HEK293 (cell line): ENCODE data around the gene MYBBP1A.
A peak's percentile ranks its signal among the peaks of the same experiment; 100 is the strongest.

Experiments used
- CTCF ChIA-PET: fragments of 350-600 bp; formaldehyde crosslinking; extraction: SDS; loops from one replicate; lab custom pipeline; 2021; ENCODE audit warnings: antibody characterized with exemption; lab: Yijun Ruan, JAX
- POLR2A ChIA-PET: fragments of 300-600 bp; formaldehyde crosslinking; extraction: SDS; loops from one replicate; lab custom pipeline; 2020; ENCODE audit warnings: antibody characterized with exemption, inconsistent platforms; lab: Yijun Ruan, JAX
- H3K27ac ChIP-seq: fragments of 200-500 bp; sonication (Bioruptor generic); 2 replicates; pipeline ENCODE4 v1.5.1; 2014; ENCODE audit warnings: low read depth, low read length, control low read depth, inconsistent platforms; ENCODE audit errors: extremely low read depth
- H3K36me3 ChIP-seq, 2 experiments: fragments of 200-500 bp in 1 of 2; sonication (Bioruptor generic) in 1 of 2; 1 replicate in 1 of 2; 2 replicates in 1 of 2; pipeline ENCODE4 v1.5.1; 2014 to 2017; ENCODE audit warnings: inconsistent platforms in 2 of 2, low read length in 2 of 2; ENCODE audit not compliant: control insufficient read depth in 2 of 2, insufficient read depth in 1 of 2
- H3K4me1 ChIP-seq: fragments of 200-500 bp; sonication (Bioruptor generic); 2 replicates; pipeline ENCODE4 v1.5.1; 2014; ENCODE audit warnings: mild to moderate bottlenecking, low read length, inconsistent platforms; ENCODE audit not compliant: control insufficient read depth, insufficient read depth
- H3K4me3 ChIP-seq: 2 replicates; pipeline ENCODE4 v1.5.1; 2011; ENCODE audit warnings: low read depth, mild to moderate bottlenecking, control low read depth, low read length, moderate library complexity
- H3K9me3 ChIP-seq: fragments of 200-500 bp; sonication (Bioruptor generic); 2 replicates; pipeline ENCODE4 v1.5.1; 2014; ENCODE audit warnings: low read depth, low read length, inconsistent platforms; ENCODE audit not compliant: control insufficient read depth, insufficient read depth
- PRDM10 ChIP-seq: fragments of 450-650 bp; formaldehyde crosslinking; IDR thresholded peaks from 2 replicates; pipeline ENCODE4 v1.5.1; 2016; ENCODE audit warnings: missing biosample characterization, missing genetic modification characterization
- SP2 ChIP-seq: fragments of 450-650 bp; formaldehyde crosslinking; IDR thresholded peaks from 2 replicates; pipeline ENCODE4 v1.5.1; 2016; ENCODE audit warnings: missing biosample characterization, missing genetic modification characterization
- SP7 ChIP-seq: fragments of 450-650 bp; formaldehyde crosslinking; IDR thresholded peaks from 2 replicates; pipeline ENCODE4 v1.5.1; 2016; ENCODE audit warnings: missing biosample characterization, missing genetic modification characterization
- ZBTB48 ChIP-seq: fragments of 450-650 bp; formaldehyde crosslinking; IDR thresholded peaks from 2 replicates; pipeline ENCODE4 v1.5.1; 2016; ENCODE audit warnings: missing biosample characterization, missing genetic modification characterization
- ZFHX2 ChIP-seq: fragments of 450-650 bp; formaldehyde crosslinking; conservative IDR thresholded peaks from 2 replicates; pipeline ENCODE4 v1.5.1; 2016; ENCODE audit warnings: missing biosample characterization, missing genetic modification characterization
- ZIC2 ChIP-seq: fragments of 450-650 bp; formaldehyde crosslinking; IDR thresholded peaks from 2 replicates; pipeline ENCODE4 v1.5.1; 2016; ENCODE audit warnings: missing biosample characterization, missing genetic modification characterization
- ZNF138 ChIP-seq: fragments of 450-650 bp; formaldehyde crosslinking; IDR thresholded peaks from 2 replicates; pipeline ENCODE4 v1.5.1; 2016; ENCODE audit warnings: missing biosample characterization, missing genetic modification characterization, borderline replicate concordance
- ZNF423 ChIP-seq: fragments of 450-650 bp; formaldehyde crosslinking; IDR thresholded peaks from 2 replicates; pipeline ENCODE4 v1.5.1; 2016; ENCODE audit warnings: missing biosample characterization, missing genetic modification characterization
- ZNF596 ChIP-seq: fragments of 450-650 bp; IDR thresholded peaks from 2 replicates; pipeline ENCODE4 v1.5.0; 2018; ENCODE audit warnings: missing biosample characterization, mild to moderate bottlenecking, missing genetic modification characterization, moderate library complexity
- TF ChIP-seq, protein P1 (sequence below): fragments of 450-650 bp; formaldehyde crosslinking; IDR thresholded peaks from 2 replicates; pipeline ENCODE4 v1.5.1; 2017; ENCODE audit warnings: missing biosample characterization, missing genetic modification characterization
- TF ChIP-seq, protein P2 (sequence below): fragments of 450-650 bp; formaldehyde crosslinking; IDR thresholded peaks from 2 replicates; pipeline ENCODE4 v1.5.1; 2016; ENCODE audit warnings: missing biosample characterization, missing genetic modification characterization
- TF ChIP-seq, protein P3 (sequence below): fragments of 450-650 bp; formaldehyde crosslinking; IDR thresholded peaks from 2 replicates; pipeline ENCODE4 v1.5.1; 2016; ENCODE audit warnings: missing biosample characterization, missing genetic modification characterization
- TF ChIP-seq, protein P4 (sequence below): fragments of 450-650 bp; formaldehyde crosslinking; IDR thresholded peaks from 2 replicates; pipeline ENCODE4 v1.5.1; 2016; ENCODE audit warnings: missing biosample characterization, missing genetic modification characterization

Gene MYBBP1A

DNA sequence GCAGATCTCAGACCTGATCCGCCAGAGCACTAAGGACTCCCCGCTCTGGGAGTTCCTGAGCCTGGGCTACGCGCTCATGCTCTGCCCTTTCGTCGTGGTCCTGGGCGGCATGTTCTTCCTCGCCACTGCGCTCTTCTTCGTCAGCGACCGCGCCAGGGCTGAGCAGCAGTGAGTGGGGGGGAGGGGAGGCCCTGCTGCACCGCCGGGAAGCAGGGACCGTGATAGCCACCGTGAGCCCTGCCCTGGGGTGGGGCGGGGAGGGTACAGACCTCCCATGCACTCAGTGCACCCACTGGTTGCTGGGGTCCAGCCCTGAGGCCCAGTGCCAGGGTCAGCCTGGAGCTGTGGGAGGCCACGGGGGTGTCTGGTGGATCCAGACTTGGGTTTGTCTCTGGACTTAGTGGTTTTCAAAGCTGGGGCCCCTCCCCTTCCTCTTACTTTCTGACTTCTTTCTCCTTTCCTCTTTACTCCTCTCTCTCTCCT is 18.9 kb downstream of the MYBBP1A start:
- Histone ChIP-seq H3K4me3 (no peak overlapping the region), H3K36me3 (peaks cover 0 to 44% of the 10 kb centered on the region in 2 experiments; a peak in 2 of 3 replicates), H3K4me1 (no peaks in the 10 kb centered on the region), H3K9me3 (no peaks in the 10 kb centered on the region), H3K27ac (no peak overlapping the region)
- ChIA-PET CTCF (no interaction called here), POLR2A (interaction anchor here (1.4 to 2.6 kb wide), 3 partner anchors 7 to 20 kb away, joined by 4 to 11 read pairs (median 5); partner anchors contain the start of gene MYBBP1A)
- TF ChIP-seq, protein P1, sequence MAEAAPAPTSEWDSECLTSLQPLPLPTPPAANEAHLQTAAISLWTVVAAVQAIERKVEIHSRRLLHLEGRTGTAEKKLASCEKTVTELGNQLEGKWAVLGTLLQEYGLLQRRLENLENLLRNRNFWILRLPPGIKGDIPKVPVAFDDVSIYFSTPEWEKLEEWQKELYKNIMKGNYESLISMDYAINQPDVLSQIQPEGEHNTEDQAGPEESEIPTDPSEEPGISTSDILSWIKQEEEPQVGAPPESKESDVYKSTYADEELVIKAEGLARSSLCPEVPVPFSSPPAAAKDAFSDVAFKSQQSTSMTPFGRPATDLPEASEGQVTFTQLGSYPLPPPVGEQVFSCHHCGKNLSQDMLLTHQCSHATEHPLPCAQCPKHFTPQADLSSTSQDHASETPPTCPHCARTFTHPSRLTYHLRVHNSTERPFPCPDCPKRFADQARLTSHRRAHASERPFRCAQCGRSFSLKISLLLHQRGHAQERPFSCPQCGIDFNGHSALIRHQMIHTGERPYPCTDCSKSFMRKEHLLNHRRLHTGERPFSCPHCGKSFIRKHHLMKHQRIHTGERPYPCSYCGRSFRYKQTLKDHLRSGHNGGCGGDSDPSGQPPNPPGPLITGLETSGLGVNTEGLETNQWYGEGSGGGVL (tag by site-specific recombination): no peak
- TF ChIP-seq ZNF423 (tag by site-specific recombination): 0 out of 2 replicates have a peak, but pooled peaks have one; percentile 8
- peak; percentile 35; the same call in 1 of the 2 replicates for TF ChIP-seq ZBTB48
- TF ChIP-seq, protein P2, sequence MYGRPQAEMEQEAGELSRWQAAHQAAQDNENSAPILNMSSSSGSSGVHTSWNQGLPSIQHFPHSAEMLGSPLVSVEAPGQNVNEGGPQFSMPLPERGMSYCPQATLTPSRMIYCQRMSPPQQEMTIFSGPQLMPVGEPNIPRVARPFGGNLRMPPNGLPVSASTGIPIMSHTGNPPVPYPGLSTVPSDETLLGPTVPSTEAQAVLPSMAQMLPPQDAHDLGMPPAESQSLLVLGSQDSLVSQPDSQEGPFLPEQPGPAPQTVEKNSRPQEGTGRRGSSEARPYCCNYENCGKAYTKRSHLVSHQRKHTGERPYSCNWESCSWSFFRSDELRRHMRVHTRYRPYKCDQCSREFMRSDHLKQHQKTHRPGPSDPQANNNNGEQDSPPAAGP (tag by site-specific recombination): no peak
- no peak for TF ChIP-seq SP7 (tag by site-specific recombination)

DNA sequence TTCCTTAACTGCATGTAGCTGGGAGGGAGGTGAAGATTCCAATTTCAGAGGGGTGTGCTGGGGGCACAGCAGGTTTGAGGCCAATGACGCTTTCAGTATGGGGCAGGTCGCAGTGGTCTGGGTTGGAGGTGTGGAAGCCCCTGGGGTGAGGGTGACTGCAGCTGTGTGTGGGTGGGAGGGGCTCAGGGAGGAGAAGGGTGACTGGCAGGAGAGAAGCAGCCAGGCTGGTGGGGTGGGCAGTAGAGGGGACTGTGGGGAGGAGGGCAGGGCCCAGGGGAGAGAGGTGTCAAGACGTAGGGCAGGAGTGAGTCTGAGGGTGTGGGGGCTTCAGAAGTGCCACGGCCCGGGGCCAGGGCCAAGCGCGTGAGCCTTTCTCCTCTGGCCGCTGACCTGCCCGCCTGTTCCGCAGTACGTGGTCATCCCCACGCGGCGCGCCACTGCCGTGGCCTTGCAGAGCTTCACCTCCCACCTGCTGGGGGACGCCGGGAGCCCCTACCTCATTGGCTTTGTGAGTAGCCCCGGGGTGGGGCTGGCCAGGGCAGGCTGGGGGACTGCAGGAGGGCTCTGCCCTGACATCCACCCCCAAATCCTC is 19.4 kb downstream of the MYBBP1A start:
- no peak overlapping the region for H3K4me3 ChIP-seq
- POLR2A ChIA-PET: interaction anchor here (0.7 to 2.6 kb wide), 4 partner anchors 8 to 68 kb away, joined by 5 to 11 read pairs (median 7); partner anchors contain the start of gene MYBBP1A
- H3K27ac ChIP-seq: no peak overlapping the region

More for the DNA sequence above, 19.4 kb downstream of the MYBBP1A start:
- H3K9me3 ChIP-seq: no peaks in the 10 kb centered on the region
- no peaks in the 10 kb centered on the region for H3K4me1 ChIP-seq
- TF ChIP-seq ZIC2: peak; percentile 39
- peak; percentile 8; the same call in 1 of the 2 replicates for TF ChIP-seq SP2
- TF ChIP-seq ZFHX2 (tag by site-specific recombination): peak; percentile 46; the same call in 1 of the 2 replicates
- TF ChIP-seq, protein P3, sequence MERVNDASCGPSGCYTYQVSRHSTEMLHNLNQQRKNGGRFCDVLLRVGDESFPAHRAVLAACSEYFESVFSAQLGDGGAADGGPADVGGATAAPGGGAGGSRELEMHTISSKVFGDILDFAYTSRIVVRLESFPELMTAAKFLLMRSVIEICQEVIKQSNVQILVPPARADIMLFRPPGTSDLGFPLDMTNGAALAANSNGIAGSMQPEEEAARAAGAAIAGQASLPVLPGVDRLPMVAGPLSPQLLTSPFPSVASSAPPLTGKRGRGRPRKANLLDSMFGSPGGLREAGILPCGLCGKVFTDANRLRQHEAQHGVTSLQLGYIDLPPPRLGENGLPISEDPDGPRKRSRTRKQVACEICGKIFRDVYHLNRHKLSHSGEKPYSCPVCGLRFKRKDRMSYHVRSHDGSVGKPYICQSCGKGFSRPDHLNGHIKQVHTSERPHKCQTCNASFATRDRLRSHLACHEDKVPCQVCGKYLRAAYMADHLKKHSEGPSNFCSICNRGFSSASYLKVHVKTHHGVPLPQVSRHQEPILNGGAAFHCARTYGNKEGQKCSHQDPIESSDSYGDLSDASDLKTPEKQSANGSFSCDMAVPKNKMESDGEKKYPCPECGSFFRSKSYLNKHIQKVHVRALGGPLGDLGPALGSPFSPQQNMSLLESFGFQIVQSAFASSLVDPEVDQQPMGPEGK: peak; percentile 57
- no peak for TF ChIP-seq ZNF596 (tag by site-specific recombination)
- TF ChIP-seq, protein P4, sequence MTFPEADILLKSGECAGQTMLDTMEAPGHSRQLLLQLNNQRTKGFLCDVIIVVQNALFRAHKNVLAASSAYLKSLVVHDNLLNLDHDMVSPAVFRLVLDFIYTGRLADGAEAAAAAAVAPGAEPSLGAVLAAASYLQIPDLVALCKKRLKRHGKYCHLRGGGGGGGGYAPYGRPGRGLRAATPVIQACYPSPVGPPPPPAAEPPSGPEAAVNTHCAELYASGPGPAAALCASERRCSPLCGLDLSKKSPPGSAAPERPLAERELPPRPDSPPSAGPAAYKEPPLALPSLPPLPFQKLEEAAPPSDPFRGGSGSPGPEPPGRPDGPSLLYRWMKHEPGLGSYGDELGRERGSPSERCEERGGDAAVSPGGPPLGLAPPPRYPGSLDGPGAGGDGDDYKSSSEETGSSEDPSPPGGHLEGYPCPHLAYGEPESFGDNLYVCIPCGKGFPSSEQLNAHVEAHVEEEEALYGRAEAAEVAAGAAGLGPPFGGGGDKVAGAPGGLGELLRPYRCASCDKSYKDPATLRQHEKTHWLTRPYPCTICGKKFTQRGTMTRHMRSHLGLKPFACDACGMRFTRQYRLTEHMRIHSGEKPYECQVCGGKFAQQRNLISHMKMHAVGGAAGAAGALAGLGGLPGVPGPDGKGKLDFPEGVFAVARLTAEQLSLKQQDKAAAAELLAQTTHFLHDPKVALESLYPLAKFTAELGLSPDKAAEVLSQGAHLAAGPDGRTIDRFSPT: peak; percentile 40; the same call in 1 of the 2 replicates
- no peak for TF ChIP-seq ZNF138 (tag by site-specific recombination)
- TF ChIP-seq PRDM10 (tag by site-specific recombination): peak; percentile 42; the same call in 1 of the 2 replicates
- H3K36me3 ChIP-seq: peaks cover 0 to 39% of the 10 kb centered on the region in 2 experiments; a peak in 2 of 3 replicates
- CTCF ChIA-PET: interaction anchor here (0.6 kb wide), 1 partner anchor 18 kb away, joined by 3 read pairs; no protein-coding TSS in a partner anchor
